NCI-H460 (cell line): ENCODE data around the gene RNGTT. TPM values are rescaled to one million over a fixed set of nuclear protein-coding genes. Genes with fewer than 3 reads are reported as not detected.
"Not testable (repeated sequence)": the region's sequence is repeated elsewhere in the genome, so short reads cannot be mapped to it uniquely, and the experiment has no call there.

Experiments
- DNase-seq: peaks from one replicate; pipeline ENCODE4 v3.0.0-alpha.2; 2016; ENCODE audit warnings: low read depth; ENCODE audit errors: extremely low read depth
- total RNA-seq: library from RNA; depleted of rRNA; stranded (reverse); fragments of >200 nt; shearing (Covaris generic); gene quantifications from 2 replicates; pipeline ENCODE4 v1.2.3, GENCODE V29; 2014

Gene RNGTT
- total RNA-seq, 1 experiment from 2014 or later, result 24.1 TPM

DNA sequence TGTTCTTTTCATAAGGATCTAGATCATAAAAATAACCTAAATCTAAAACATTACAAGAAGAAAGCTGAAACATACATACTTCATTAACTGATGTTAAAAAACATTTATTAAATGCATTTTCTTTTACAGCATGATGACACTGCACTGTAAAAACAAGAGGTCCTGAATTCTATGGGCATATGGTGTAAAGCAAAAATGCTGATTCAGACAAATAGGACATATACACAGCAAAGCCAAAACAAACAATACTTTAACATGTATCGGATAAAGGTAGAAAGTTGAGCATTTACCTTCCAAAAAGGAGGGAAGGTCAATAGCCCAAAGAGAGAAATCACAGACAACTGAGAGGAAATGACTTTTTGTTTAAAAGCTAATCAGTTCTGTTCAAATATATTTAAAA, 221.5 kb downstream of the RNGTT start:
- no peak for DNase-seq

DNA sequence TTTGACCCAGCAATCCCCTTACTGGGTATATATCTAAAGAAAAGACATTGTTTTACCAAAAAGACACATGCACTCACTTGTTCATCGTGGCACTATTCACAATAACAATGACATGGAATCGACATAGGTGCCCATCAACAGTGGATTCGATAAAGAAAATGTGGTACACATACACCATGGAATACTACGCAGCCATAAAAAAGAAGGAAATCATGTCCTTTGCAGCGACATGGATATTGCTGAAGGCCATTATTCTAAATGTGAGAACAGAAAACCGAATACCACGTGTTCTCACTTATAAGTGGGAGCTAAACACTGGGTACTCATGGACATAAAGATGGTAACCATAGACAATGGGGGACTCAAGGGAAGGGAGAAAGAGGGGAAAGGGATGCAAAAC, 222.3 kb downstream of the RNGTT start:
- no peak for DNase-seq

DNA sequence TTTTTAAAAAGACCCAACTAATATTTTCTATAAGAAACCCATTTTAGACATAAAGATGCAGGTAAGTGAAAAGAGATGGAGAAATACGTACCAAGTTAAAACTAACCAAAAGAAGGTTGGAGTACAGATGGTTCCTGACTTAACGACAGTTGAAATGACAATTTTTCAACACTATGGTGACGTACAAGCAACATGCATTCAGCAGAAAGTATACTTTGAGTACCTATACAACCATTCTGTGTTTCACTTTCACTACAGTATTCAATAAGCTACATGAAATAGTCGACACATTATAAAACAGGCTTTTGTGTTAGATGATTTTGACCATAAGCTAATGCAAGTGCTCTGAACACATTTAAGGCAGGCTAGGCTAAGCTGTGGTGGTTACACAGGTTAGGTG, 228.9 kb downstream of the RNGTT start:
- DNase-seq, result no peak

DNA sequence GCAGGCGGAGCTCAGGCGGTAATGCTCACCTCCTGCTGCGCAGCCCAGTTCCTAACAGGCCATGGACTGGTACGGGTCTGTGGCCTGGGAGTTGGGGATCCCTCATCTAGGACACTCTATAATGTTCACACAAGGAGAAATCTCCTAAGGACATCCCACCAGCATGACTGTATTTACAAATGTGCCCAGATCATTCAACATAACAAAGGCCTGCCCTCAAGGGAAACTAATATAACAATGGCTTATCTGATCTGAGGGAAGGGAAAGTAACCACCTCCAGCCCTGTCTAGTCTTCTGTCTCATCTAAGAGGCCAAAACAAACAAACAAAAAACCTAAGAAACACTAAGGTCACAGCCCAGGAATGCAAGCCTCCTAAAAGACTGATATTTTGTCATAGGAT, 232.8 kb downstream of the RNGTT start:
- no peak for DNase-seq

DNA sequence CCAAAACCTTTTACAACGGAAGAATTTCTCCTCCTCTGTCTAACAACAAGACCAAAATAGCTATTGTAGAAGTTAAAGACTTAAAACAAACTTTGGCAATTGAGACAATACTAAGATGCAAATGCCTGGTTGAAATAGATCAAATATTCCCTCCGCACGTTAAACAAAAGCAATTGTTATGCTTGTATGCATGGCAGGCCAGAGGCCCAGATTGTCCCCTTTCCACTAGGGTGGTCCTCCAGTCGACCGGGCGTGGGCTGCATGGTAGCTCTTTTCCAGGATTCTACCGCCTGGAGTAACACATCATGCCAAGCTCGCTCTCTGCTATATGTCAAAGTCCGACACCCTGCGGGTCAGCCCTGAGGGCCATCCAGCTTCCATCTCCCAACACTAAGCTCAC, 234.7 kb downstream of the RNGTT start:
- no peak for DNase-seq

DNA sequence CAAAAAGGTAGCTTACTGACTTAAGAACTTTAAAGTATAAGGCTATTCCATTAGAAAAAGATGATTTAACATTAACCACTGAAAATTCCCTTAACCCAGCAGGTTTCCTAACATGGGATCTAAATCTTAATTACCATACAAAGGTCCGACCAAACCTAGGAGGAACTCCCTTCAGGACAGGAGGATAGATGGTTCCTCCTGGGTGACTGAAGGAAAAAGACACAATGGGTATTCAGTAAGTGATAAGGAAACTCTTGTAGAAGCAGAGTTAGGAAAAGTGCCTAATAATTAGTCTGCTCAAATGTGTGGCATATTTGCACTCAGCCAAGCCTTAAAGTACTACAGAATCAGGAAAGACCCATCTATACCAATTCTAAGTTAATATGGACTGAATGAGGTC, 237.0 kb downstream of the RNGTT start:
- DNase-seq, result not testable (repeated sequence)

DNA sequence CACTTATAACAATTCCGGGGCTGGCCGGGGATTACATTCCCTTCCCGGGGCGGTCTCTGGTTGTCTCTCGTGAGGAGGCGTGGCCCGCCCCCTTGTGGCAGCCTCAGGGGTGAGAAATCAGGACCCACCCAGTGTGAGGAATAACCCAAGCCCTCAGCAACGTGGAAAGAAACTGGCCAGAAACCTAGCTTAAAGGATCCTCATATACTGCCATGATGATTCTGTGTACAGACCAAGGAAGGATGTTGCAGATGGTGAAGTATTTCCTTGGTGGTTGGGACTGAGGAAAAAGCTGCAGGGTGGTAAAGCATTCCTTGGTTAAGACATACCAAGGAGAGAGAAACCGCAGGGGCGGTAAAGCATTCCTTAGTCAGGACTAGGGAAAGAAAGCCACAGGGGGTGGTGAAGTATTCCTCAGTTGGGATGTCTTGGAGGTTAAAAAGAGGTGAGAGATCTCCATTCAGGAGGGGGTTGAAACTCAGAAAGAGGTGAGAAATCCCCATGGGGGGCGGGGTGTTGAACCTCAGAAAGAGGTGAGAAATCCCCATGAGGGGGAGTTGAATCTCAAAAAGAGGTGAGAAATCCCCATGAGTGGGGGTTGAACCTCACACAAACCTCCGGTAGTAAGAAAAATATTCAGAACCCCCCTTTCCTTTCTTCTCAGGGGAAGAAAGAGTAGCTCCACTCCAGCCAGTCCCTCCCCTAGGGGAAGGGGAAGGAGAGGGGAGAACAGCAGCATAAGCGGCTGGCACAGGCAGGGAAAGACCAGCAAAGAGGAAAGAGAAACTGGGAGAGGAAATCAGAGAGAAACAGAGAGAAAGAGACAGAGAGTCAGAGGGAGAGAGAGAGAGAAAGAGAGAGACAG, 238.1 kb downstream of the RNGTT start:
- no peak for DNase-seq

DNA sequence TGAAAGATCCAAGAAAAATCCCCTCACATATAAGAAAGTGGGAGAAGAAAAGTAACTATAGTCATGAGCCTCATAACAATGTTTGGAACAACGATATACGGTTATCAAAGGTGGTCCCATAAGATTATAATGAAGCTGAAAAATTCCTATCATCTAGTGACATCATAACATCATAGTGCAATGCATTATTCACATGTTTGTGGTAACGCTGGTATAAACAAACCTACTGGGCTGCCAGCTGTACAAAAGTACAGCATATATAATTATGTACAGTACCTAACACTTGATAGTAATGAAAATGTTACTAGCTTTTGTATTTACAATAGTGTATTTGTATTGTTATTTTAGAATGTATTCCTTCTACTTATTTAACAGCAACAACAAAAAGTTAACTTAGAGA, 240.7 kb downstream of the RNGTT start:
- no peak for DNase-seq

DNA sequence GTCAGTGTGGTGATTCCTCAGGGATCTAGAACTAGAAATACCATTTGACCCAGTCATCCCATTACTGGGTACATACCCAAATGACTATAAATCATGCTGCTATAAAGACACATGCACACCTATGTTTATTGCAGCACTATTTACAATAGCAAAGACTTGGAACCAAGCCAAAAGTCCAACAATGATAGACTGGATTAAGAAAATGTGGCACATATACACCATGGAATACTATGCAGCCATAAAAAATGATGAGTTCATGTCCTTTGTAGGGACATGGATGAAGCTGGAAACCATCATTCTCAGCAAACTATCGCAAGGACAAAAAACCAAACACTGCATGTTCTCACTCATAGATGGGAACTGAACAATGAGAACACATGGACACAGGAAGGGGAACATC, 247.0 kb downstream of the RNGTT start:
- not testable (repeated sequence) for DNase-seq

DNA sequence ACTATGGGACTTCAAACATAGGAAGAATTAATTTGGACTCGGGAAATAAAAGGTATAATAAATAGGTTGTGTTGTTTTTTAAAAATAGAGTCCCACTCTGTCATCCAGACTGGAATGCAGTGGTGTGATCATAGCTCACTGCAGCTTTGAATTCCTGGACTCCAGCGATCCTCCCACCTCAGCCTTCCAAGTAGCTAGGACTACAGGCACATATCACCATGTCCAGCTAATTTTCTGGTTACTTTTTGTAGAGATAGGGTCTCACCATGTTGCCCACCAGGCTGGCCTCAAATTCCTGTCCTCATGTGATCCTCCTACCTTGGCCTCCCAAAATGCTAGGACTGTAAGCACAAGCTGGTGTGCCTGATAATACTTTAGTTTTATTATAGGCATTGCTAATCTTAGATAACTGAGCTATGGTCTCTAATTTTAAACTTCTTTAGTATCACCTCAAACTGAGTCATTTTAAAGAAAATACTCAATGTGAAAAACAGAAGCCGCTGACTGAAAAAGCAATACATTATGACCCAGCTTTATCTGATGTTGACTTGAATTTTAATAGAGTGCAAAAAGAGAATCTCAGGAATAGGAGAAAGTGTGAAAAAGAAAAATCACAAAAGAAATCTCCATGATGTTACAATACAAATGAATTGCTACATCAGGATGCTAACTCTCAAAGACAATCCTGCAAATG, 251.0 kb downstream of the RNGTT start:
- DNase-seq, result no peak

DNA sequence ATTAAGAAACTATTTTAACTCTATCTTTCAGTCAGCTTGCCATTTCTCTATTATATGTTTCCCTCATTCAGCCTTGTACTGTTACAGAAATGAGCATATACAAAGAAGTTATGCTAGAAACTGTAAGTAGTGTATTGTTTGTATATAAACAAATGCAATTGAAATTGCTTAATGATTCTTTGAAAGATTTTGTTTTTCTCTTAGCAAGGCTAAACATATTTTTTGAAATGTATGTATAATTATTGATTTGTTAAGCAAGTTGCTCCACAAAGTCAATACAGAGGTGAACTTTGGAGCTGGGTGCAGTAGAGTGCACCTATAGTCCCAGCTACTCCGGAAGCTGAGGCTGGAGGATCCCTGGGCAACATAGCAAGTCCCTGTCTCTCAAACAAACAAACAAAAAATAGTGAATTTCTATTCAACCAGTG, 253.6 kb downstream of the RNGTT start:
- no peak for DNase-seq

DNA sequence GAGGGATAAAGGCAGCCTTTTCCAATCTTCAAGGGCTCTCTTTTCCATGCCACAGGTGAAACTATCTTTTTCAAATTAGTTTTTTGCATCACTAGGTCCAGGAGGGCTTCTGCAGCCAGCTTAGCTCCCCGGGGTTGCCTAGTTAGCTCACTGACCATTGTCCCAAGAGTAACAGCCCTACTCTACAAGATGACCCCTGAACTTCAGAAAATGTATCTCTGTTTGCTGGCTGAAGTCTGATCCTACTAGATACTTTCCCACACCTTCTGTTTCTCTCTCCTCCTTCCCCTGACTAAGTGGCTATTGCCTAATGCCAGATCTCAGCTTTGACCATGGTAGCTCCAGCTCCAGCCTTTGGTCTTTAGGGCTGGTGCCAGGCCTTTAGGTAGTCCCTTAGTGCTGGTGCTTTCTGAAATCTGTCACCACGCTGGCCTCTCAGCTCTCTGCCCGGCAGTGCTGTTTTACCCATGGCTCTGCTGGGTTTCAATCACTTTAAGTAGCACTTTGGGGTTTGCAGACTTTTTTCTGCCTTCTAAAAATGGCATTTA, 255.1 kb downstream of the RNGTT start:
- DNase-seq, result no peak

DNA sequence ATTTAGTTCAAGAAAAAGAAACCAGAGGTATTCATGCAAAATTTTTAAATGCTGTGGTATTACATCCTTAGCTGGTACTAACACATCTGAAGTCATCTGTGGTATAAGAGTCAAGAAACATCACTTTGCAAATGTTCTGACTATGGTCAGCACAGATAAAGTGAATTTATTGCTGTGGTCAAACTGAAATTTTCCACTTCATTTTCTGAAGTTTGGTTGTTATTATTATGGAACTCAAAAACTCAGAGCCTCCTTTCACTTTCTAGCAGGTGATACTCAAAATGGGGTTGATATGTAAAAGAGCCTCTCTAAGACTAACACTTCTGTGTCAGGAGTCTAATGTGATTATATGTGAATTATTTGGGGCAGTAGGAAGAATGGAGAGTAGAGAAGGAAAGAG, 257.8 kb downstream of the RNGTT start:
- DNase-seq, result no peak

DNA sequence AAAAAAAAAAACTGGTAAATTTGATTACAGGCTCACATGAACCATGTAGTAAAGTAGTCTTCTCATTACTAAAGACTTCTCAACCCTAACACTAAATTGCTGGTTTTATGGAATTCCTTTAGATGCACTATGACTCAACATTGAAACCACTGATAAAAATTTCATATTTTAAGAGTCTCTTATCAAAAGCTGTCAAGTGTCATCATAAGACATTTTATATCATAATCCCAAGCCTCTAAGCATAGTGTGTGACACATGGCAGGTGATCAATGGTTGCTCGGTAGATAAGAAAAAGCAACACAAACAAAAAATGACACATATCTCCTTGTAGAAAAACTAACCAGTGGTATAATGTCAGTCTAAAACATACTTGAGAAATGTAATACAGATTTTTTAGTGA, 258.4 kb downstream of the RNGTT start:
- DNase-seq, result no peak

DNA sequence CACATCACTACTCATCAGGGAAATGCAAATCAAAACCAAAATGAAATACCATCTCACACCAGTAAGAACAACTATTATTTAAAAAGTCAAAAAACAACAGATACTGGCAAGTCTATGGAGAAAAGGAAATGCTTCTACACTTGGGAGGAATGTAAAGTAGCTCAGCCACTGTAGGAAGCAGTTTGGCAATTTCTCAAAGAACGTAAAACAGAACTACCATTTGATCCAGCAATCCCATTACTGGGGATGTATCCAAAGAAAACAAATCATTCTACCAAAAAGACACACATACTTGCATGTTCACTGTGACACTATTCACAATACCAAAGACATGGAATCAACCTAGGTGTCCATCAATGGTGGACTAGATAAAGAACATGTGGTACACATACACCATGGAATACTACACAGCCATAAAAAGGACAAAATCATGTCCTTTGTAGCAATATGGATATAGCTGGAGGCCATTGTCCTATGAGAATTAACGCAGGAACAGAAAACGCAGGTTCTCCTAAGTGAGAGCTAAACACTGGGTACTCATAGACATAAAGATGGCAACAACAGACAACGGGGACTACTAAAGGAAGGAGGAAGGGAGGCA, 260.4 kb downstream of the RNGTT start:
- DNase-seq, result no peak

DNA sequence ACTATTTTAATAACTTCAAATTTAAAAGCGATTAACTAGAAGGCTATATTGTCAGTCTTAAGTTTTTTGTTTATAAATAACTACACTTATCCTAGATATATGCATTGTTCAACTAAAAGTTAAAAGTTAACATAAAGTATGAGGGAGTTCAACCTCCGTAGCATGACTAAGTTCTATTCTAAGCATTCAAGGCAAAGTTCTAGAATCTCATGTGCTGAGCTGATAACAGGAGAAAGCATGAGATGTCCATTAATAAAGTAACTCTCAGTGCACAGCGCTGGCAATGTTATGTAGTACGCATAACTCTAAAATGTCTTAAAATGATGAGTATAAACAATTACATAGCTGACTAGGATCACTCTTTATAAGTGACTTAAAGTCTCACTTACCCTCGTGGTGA, 264.8 kb downstream of the RNGTT start:
- DNase-seq, result no peak

DNA sequence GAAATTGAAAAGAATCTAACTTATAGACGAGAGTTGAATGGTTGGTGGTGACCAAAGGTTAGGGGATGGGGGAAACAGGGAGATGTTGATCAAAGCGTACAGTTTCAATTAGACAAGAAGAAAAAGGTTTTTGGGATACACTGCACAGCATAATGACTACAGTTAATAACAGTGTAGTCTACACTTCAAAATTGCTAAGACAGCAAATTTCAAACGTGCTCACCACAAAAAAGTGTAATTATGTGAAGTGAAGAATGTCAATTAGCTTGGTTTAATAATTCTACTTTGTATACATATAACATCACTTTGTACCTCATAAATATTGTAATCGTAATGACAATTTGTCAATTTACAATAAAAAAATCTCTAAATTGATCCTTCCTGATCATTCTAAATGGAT, 267.5 kb downstream of the RNGTT start:
- DNase-seq, result no peak

DNA sequence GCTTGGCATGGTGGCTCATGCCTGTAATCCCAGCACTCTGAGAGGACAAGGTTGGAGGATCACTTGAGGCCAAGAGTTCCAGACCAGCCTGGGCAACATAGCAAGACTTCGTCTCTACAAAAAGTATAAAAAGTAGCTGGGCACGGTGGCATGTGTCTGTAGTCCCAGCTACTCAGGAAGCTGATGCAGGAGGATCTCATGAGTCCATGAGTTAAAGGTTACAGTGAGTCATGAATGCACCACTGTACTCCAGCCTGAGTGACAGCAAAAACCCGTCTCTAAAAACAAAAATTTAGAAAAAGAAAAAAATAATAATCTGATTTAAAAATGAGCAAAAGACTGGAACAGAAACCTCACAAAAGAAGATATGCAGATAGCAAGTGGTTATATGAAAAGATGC, 279.7 kb downstream of the RNGTT start:
- DNase-seq, result no peak

DNA sequence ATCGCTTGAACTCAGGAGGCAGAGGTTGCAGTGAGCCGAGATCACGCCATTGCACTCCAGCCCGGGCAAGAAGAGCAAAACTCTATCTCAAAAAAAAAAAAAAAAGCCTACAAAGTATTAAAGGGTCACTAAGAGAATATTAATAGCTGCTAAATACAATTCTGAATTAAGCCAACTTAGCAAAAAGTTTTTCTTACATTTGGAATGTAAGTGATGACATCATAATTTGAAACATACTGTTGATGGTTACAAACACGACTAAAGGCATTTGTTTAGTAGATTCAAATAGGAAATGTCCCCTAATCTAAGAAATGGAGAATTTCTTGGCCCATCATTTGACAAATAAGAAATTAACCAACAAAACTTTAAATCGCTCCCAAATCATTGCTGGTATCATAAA, 282.8 kb downstream of the RNGTT start:
- DNase-seq, result no peak

DNA sequence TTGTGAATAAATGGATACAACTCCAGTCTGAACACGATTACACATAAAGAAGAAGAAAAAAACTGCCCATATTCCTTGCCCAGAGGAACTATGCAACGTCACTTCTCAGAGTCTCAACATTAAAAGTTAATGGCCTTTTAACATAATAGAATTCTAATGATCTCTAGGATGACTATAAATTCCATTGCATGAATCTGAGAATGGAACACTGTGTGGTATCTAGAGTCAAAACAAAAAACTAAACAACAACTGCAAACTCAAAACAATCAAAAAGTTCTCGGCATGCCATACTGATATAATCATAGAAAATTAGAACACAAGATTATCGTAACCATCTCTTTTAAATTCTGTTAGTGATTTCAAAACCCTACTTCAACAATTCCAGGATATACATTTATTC, 283.6 kb downstream of the RNGTT start:
- no peak for DNase-seq

DNA sequence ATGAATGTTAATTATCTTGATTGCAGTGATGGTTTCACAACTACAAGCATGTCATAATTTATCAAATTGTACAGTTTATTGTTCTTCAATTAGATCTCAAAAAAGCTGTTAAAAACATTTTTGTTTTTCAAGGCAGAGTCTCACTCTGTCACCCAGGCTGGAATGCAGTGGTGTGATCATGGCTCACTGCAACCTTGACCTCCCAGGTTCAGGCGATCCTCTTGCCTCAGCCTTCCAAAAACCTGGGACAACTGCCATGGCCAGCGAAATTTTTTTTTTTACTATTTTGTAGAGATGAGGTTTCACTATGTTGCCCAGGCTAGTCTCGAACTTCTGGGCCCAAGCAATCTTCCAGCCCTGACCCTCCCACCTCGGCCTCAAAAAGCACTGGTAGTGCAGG, 286.1 kb downstream of the RNGTT start:
- DNase-seq, result no peak

DNA sequence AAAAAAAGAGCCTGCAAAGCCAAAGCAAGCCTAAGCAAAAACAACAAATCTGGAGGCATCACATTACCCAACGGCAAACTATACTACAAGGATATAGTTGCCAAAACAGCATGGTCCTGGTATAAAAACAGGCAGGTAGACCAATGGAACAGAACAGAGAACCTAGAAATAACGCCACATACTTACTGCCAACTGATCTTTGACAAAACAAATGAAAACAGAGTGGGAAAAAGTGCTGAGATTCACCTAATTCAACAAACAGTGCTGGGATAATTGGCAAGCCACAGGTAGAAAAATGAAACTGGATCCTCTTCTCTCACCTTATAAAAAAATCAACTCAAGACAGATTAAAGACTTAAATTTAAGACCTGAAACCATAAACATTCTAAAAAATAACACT, 291.8 kb downstream of the RNGTT start:
- no peak for DNase-seq
